ENCODE measurements around the gene C2orf42.
"Not testable (repeated sequence)": the region's sequence is repeated elsewhere in the genome, so short reads cannot be mapped to it uniquely, and the experiment has no call there.

The C2orf42 gene

DNA sequence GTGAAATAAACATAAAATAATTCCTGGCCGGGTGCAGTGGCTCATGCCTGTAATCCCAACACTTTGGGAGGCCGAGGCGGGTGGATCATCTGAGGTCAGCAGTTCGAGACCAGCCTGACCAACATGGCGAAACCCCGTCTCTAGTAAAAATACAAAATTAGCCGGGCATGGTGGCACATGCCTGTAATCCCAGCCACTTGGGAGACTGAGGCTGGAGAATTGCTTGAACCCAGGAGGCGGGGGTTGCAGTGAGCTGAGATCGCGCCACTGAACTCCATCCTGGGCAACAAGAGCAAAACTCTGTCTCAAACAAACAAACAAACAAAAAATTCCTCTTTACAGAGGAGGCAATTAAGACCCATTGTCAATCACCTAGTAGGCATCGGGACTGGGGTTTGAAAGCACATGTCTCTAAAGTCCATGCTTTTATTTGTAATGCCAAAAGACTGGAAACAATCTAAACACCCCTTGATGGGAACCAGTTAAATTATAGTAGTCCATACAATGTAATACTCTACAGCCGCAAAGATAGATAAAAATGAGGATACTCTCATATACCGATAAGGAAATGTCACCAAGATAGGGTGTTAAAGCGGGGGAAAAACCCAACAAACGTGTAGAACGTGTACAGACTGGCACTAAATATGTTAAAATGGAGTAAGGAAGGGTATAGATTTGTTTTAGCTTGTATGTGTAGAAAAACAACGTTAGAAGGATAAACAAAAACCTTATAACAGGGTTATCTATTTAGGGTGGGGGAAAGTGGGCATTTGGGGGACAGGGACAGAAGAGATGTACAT lies 59.3 kb downstream of the C2orf42 start:
- not testable (repeated sequence) for DNase-seq

DNA sequence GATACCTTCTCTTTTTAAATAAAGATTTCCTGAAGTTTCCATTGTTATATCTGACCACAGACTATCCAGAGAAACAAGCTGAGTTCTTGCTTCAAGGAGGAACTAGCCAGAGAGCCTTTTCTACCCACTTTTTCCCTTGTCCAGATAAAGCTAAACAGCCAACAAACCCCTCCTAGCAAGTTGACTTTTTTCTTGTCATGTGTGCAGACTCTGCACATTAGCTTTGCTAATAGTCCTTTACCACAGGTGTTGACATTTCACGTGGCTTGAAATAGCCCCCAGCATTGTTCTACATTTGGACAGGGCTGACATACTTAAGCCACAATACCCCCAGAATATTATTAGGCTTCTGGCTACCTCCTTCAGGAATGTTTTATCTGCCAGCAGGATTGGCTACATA lies 62.8 kb downstream of the C2orf42 start:
- no peak for DNase-seq

DNA sequence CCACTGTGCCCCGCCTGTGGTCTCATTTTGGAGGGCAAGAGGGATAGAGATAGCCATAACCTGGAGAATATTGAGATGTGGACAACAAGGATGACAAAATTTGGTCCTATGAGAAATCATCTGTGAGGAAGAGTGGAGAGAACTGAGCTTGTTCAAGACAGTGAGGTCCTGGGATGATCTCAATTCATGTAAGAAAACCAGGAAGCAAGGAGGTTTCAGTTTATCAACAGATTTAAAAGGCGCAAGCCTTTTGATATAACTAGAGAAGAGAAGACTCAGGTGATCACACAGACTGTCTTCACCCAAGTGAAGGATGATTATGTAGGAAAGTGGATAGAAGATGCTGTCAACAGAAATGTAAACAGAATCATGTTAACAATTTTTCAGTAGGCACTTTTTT lies 64.4 kb downstream of the C2orf42 start:
- DNase-seq, result no peak

DNA sequence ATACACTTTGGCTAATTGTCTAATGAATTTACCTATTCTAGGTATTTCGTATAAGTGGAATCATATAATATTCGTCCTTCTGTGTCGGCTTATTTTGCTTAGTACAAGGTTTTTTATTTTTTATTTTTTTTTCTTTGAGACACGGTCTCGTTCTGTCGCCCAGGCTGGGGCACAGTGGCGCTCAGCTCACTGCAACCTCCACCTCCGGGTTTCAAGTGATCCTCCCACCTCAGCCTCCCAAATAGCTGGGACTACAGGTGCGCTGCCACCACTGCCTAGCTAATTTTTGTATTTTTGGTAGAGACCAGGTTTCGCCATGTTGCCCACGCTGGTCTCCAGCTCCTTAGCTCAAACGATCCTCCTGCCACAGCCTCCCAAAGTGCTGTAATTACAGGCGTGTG lies 65.3 kb downstream of the C2orf42 start:
- DNase-seq, result peak in 1 of 6 experiments; percentile 50

DNA sequence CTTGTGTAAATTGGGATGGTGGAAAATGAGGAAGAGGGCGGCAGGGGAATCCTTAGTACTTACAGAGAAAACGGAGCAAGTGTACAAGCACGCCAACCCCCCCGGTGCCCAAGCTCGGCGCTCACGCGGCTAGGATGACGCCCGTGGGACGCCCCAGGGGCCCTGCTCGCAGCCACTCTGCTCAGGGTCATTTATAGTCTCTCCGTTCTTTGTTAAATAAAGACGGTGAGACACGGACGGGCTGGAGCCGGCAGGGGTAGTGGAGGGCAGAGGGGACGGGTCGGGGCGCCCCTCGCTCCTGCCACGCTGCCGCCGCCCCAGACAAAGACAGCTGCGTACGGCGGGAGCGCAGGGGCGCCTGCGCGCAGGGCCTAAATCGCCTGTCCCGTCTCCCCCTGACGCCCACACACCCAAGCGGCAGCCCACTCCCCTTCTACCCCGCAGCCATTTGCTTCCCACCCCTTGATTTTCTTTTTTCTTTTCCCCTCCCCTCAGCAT lies 65.8 kb downstream of the C2orf42 start:
- peak in 5 of 6 experiments; percentile 46 to 89 (median 67) for DNase-seq

DNA sequence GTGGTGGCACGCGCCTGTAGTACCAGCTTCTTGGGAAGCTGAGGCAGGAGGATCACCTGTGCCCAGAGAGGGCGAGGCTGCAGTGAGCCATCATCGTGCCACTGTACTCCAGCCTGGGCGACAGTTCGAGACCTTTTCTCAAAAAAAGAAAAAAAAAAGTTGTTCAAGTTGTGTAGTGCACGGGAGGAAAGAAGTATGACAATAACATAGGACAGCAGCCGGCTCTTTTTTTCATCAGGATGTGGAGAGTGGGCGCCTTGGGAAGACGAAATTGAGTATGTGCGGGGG lies 67.0 kb downstream of the C2orf42 start:
- no peak for DNase-seq

DNA sequence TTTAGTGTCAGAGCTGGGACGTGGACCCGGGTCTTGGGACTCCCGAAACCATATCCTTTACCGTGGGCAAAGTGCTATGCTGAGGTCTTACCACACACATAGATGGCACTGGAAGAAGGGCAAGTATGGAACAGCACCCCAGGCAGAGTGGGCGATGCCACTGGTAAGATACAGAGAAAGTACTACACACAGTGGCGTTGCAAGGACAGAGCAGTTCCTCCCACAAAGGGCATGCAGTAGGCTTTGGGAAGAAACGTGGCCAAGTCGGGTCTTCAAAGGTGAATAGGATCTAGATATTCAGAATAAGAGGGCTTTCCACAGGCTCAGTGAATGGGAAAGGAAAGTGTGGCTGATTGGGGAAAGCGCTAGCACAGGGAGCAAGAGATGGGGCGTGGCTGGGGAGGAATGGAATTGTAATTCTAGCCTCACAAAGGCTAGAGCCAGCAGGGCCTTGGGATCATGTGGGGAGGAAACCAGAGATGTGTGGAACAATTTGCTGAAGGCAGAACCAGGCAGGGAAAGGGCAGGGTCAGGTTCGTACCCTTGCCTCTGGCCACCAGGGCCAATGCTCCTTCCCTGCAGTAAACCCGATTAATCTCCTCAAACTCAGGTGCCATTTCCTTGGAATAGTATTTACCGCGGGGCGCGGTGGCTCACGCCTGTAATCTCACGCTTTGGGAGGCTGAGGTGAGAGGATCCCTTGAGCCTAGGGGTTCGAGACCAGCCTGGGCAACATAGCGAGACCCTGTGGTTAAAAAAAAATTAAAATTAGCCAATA lies 67.6 kb downstream of the C2orf42 start:
- no peak for DNase-seq

DNA sequence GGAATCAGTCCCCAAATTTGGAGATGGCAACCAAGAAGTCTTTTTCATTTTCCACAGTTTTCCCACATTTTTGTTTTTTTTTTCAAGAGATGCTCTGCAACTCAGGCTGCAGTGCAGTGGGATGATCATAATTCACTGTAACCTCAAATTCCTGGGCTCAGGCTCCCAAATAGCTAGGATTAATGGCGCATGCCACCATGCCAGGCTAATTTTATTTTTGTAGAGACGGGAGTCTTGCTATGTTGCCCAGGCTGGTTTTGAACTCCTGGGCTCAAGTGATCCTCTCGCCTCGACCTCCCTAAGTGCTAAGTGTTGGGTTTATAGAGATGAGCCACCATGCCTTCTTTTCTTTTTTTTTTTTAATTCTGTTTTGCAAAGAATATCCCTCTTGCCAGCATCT lies 68.3 kb downstream of the C2orf42 start:
- DNase-seq, result no peak

DNA sequence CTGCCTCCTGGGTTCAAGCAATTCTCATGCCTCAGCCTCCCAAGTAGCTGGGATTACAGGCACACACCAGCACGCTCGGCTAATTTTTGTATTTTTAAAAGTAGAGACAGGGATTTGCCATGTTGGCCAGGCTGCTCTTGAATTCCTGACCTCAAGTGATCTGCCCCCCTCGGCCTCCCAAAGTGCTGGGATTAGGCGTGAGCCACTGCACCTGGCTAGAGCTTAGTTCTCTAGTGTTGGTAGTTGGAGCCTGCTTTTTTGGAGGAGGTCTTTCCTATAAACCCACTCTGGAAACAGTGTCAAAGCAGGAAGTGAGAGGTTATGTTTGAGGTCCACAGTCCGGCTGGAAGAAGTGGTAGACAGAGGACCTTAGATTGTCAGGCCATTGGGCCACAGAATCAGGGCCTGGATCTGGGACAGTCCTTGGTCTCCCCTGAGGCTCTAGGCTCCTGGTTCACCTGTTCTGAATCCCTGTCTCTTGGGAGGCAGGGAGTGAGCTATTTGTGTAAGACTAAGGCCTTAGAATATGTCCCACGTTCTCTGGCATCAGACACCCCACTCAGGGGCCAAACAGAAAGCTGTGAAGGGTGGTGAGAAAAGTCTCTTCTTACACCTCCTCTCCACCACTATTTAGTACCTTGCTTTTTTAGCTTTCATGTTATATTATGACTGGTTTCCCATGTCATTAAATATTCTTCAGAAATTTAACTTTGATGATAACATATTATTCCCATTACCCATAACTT lies 69.0 kb downstream of the C2orf42 start:
- DNase-seq, result no peak

DNA sequence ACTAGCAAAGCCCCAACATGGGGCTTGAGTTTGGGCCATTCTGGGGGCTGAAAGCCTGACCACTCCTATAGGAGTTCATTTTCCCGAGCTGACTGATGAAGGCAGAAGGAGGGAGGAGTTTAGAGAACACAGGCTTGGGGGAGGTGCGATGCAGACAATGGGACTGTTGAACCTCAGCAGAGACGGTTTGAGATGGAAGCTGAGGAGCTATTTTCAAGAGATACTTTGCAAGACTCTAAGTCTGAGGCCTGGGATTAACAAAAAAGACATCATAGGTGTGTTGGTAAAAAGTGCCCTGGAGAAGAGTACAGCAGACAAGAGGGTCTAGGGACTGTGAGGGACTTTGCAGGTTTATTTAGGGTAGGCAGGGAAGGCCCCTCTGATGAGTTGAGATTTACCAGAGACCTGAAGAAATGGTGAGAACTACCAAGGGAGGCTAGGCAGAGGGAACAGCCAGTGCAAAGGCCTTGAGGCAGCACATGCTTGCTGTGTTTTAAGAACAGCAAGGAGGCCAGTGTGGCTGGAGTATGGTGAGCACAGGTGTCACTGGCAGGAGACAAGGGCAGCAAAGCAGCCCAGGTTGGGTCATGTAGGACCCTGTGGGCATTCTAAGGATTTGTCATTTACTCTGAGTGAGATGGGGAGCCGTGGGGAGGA lies 71.9 kb downstream of the C2orf42 start:
- no peak for DNase-seq

DNA sequence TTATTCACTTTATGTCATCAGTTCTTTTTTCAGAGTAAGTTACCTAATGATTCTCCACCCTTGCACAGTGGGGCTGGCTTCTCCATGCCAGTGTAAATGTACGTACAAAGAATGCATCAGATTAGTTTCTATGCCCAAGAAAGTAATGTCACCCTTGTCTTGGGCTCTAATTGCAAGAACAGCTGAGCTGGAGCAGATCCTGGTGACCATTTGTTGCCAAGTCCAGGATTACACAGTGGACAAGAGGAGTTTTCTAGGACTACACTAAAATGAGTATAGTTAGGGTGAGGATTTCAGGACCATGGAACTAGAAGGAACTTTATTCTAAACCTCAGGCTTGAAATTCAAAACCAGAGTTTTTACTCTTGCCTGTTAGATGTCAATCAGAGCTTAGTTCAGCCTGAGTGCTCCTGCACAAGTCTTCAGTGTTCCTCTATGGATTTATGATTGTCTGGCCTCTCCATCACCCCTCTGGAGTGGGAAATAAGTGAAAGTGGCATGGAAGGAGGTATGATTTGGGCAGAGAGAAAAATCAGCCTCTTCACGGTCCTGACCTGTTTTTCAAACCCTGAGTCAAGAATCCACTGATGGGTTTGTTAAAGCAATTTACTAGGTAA lies 73.8 kb downstream of the C2orf42 start:
- no peak for DNase-seq

DNA sequence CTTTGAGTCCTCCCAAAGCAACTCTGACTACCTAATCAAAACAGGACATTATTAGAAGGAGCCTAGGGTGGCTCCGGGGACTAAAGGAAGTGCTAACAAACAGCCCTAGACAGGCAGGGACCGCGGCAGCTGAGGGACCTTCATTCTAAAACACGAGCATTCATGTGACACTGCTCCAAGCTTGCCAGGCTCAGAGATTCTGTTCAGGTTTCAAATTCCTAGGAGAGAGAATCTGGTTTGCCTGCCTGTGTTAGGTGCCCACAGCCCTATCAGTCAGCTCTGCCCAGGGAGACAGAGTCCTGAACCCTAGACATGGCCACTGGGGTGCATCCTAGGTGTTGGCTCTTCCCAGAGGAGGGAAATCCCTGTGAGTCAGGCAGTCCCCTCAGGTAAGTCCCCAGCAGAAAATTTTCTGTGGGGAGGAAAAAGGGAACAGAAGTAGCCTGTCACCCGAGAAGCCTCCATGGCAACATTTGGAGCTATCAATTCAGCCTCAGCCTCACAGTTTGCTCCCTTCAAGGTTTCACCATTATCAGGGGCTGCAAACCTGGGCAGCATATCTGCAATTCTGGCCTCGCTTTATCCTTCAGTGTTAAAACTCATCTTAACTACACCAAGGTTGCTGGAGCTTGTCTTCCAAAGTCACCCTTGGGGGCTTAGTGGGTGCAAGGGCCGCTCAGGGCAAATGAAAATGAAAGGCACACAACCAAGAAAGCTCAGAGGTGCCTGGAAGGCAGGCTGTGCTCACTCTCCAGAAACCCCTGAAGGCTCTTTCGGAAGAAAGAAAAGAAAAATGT lies 75.0 kb downstream of the C2orf42 start:
- DNase-seq, result no peak

DNA sequence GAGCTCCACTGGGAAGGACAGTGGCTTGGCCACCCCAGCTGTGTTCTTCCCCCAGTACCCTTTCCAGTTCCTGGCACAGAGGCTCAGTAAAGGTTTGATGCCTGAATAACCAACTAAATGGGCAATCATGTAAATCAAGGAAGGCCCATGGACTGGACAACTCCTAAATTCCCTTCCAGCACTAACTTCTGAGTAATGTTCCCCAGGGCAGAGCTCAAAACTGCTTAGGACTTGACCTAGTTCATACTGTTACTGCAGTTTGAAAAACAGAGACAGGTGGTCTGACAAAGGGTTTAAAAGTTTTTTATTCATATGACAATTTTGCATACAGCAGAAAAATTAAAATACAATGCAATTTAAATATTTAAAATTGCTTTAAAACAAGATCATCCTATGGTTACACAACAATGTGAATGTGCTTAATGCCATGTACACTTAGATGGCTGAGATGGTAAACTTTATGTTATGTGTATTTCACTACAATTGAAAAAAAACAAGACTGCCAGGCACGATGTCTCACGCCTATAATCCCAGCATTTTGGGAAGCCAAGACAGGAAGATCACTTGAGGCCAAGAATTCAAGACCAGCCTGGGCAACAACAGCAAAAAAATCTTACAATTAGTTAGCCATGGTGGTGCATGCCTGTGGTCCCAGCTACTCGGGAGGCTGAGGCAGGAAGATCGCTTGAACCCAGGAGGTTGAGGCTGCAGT lies 77.3 kb downstream of the C2orf42 start:
- DNase-seq, result no peak

DNA sequence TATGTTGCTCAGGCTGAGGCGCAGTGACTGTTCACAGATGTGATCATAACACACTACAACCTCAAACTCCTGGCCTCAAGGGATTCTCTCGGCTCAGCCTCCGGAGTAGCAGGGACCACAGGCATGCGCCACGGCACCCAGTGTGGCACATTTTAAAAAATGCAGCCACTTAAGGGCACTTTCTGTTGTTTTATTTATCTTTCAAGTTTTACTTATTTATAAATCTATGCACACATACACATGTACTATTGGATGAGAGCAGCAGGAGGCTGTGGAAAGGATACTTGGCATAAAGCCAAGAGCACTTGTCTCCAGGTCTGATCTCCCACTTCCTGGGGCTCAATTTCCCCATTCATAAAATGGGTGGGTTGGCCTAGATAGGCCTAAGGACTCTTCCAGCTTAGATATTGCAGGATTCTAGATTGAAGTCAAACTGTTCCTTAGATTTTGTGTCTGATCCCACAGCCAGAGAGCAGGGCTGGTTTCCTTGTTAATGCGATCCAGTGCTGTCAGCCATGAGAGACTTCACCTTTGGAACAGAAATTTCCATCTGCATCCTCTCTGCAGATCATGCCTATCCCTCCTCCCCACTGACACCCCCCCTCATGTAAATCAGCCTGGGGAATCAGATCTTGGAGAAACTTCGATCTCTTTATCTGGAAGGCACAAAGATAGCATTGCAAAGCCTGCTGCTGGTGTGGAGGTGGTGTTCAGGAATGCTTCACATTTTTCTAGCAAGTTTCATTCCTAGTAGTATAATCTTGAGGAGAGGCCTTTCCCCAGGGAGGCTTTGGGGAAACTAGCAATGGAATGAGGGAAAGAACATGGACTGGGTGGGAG lies 78.8 kb downstream of the C2orf42 start:
- no peak for DNase-seq

DNA sequence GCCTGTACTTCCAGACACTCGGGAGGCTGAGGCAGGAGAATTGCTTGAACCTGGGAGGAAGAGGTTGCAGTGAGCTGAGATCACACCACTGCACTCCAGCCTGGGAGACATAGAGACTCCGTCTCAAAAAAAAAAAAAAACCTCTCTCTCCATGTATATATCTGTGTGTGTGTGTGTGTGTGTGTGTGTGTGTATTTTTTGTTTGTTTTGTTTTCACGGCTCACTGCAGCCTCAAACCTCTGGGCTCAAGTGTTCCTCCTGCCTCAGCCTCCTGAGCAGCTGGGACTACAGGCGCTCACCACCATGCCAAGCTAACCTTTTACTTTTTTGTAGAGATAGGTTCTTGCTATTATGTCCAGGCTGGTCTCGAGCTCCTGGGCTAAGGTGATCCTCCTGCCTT lies 80.4 kb downstream of the C2orf42 start:
- DNase-seq, result not testable (repeated sequence)

DNA sequence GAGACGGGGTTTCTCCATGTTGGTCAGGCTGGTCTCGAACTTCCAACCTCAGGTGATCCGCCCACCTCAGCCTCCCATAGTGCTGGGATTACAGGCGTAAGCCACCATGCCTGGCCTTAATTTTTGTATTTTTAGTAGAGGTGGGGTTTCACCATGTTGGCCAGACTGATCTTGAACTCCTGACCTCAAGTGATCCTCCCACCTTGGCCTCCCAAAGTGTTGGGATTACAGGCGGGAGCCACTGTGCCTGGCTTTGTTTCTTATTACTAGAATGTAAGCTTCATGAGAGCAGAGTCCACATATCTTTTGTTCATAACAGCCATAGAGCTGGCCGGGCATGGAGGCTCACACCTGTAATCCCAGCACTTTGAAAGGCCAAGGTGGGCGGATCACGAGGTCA lies 84.7 kb downstream of the C2orf42 start:
- not testable (repeated sequence) for DNase-seq

DNA sequence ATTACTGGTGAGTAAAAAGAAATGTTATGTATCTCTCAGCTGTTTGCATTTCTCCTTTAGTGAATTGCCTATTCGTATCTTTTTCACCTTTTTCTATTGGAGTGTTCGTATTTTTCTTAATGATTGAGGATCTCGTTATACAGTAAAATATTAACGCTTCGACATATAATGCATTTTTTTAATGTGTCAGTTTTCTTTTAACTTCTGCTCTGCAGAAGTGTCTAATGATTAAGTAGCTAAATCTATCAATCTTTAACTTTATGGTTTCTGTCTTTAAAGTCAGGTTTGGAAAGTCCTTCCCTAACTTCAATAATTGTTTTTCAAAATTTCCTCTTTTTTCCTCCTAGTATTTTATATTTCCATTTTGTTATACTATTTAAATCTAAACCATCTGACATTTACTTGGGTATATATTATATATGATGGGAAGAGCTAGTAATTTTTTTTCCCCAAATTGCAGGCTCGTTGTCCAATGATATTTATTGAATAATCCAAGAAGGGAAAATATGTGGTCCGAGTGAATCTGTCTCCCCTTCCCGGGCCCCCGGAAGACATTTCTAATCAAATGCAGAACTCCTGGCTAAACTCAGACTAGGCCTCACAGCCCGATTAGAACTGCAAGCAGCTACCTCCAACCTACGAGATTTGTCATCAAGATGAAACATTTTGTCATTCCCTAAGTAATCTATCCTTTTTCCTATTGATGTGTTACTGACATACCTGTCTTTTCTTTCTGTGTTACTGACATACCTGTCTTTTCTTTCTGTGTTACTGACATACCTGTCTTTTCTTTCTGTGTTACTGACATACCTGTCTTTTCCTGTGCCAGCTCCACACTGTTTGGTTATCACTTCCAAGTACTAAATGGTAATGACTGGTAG lies 86.3 kb downstream of the C2orf42 start:
- peak in 4 of 6 experiments; percentile 14 to 46 (median 22) for DNase-seq

DNA sequence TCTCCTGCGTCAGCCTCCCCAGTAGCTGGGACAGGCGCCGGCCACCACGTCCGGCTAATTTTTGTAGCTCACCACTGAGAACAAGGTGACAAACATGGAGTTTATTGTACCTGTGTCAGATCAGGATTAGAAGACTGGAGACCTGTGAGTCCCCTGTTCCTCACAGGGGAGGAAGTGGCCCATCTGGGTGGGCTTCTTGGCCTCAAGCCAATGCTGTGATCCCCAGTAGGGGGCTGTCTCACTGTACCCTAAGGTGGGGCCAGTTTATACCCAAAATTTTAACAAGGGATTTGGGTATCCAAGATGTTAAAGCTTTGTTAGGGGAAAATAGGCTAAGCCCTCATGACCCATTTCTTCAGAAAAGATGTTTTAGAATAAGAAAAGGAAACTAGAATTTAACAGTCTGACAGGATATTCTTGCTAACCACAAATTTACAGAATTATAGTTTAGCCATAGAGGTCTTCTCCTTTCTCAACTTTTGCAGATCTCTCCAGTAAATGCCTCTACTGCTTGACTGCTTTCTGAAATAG lies 87.2 kb downstream of the C2orf42 start:
- peak in 3 of 6 experiments; percentile 23 to 43 (median 32) for DNase-seq

Measured in stimulated activated naive CD4-positive, alpha-beta T cell (primary cell).